Stimulated activated CD8-positive, alpha-beta memory T cell treated with anti-CD3 and anti-CD28 coated beads, Interleukin-12 subunit alpha, Interleukin-12 subunit beta, amount 100 ng/mL, for 4 hours (primary cell): ENCODE results near the gene XRN1.
"Not testable (repeated sequence)": the region's sequence is repeated elsewhere in the genome, so short reads cannot be mapped to it uniquely, and the experiment has no call there.

Experiments used
- DNase-seq: peaks from one replicate; pipeline ENCODE4 v3.0.0-alpha.2; 2020; ENCODE audit warnings: low read depth

Gene XRN1

GRCh38 chr3:142447852-142448823 lies at the start of gene XRN1:
TSS of gene XRN1 (minus strand) at chr3:142448037. CDS start at chr3:142447944, 93 bp downstream.
- DNase-seq: peak; percentile 90

GRCh38 chr3:142495103-142495502 lies 47.3 kb upstream of the XRN1 start:
- no peak for DNase-seq

DNA sequence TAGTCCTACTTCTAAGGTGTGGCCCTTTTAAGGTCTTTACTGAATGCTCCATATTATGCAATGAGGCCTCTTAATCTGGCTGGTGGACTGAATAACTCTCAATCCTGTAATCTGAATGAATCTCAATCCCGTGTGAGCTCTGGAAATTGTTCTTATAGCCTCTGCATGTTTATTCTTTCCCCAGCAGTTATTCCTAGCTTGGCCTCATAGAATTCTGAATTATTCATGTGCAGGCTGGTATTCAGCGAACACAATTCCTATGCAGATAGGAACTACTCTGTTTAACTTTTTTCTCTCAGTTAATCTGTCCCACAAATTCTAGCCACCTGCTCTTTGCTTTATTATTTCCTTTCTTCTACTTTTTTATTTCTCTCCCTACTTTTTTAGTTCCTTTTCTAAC lies 44.3 kb upstream of the XRN1 start:
- no peak for DNase-seq

DNA sequence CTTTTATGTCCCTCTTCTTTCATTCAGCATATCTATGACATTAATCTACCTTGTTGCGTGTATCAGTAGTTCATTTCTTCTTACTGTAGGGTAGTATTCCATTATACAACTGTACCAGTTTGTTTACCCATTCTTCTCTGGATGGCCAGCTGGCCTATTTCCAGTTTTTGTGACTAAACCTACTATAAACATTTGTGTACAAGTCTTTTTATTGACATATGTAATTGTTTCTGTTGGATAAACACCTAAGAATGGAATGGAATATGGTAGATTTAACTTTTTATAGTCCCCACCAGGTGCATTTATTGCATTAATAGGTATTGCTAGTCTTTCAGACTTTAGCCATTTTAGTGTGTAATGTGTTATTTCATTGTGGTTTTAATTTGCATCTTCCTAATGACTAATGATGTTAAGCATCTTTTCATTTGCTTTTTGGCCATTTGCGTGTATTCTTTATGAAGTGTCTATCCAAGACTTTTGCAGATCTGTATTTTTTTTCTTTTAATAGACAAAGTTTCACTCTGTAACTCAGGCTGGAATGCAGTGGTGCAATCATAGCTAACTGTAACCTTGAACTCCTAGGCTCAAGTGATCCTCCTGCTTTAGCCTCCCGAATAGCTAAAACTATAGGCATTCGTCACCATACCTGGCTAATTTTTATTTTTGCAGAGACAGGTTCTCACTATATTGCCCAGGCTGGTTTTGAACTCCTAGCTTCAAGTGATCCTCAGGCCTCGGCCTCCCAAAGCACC lies 41.9 kb upstream of the XRN1 start:
- no peak for DNase-seq

DNA sequence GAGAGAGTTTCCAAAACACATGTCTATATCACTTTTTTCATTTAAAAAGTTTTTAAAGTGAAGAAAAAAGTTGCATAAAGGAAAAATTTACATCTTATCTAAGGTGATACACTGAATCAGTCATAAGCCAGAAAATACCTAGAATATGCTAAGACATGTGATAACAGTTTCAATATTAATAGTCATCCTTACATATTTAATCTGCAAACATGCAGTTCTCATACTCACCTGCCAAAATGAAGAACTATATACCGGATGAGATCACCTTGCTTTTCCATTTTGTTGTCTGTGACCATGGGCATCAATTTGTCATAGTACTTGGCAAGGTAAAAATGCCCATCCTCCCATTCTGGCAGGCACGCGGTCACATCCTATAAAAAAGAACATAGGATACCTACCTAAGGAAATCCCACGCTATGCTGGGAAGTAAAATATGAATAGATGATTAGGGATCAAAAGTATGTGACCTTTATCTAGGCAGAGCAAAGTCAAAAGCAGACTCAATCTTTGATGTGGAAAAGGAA lies 37.1 kb upstream of the XRN1 start:
- DNase-seq: no peak

DNA sequence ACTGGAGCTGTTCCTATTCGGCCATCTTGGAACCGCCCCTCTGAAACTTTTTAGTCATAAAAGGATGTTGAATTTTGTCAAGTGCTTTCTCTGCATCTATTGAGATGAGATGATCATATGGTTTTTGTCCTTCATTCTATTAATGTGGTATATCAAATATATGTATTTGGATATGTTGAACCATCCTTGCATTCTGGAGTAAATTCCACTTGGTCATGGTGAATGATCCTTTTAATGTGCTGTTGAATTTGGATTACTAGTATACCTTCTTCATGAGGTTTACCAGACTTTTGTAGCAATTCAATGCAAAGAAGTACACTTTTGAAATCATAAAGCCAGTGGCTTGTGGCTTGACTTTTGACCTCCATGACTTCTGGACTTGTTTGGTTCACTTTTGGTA lies 33.4 kb upstream of the XRN1 start:
- DNase-seq: no peak

- DNase-seq: no peak
These were observed 23.0 kb upstream of the XRN1 start for GRCh38 chr3:142470826-142471225.

DNA sequence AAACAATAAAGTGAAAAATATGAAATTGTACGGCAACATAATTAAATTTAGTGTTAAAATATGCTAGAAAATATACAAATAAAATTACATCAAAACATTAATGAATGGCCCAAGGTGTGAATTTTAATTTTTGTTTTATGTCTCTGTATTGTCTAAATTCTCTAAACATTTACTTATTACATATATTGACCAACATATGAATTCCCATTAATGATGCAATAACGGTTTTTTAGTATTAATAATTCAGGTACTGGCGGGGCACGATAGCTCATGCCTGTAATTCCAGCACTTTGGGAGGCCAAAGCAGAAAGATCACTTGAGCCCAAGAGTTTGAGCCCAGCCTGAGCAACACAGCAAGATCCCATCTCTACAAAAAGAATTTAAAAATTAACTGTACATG lies 20.6 kb upstream of the XRN1 start:
- no peak for DNase-seq

GRCh38 chr3:142467768-142468167 lies 19.9 kb upstream of the XRN1 start:
- no peak for DNase-seq

DNA sequence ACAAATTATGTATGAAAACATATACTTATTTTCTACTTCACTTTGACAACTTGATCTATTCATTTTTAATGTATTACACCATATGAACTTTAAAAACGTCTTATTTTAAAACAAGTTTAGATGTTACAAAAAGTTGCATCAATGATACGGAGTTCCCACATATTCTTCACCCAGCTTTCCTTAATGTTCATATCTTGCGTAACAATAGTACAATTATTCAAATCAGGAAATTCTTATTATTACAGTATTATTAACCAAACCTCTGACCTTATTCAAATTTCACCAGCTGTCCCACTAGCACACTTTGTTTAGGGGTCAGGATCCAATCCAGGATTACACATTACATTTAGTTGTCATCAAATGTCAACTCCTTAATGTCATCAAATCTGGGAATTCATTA lies 12.9 kb upstream of the XRN1 start:
- no peak for DNase-seq

DNA sequence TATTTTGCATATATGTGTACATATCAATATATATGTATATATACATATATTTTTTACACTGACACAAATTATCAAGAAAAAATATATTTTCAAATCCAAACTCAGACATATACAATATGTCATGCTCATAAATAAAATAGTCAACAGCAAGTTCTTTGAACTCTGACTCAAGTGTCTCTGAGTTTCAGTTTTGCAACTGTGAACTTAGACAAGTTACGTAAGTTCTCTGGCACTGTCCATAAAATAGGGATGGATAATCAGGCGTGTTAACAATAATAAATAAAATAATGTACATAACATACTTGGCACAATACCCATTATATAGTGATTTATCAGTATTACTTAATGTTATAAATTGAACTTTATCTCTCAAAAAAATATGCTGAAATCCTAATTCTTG lies 12.1 kb upstream of the XRN1 start:
- no peak for DNase-seq

GRCh38 chr3:142459096-142459495 lies 11.3 kb upstream of the XRN1 start:
- DNase-seq: no peak

DNA sequence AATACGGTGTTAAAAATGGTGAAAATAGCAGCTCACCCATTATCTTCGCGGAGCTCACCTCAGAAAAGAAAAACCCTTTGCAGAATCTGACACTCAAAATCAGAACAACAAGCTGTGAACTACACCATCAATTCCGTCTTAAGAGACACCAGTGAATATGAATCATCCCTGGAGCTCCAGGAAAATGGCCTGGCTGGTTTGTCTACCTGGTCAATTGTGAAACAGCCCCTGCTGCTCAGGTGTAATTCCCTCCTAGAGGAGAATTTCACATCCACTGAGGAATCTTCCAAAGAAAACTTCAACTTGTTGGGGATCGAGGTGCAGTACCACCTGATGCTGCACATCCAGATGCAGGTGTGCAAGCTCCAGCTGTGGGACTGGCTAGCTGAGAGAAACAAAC lies 3.0 kb upstream of the XRN1 start:
- no peak for DNase-seq

- no peak for DNase-seq
These were observed 2.4 kb upstream of the XRN1 start for GRCh38 chr3:142450189-142450588.

DNA sequence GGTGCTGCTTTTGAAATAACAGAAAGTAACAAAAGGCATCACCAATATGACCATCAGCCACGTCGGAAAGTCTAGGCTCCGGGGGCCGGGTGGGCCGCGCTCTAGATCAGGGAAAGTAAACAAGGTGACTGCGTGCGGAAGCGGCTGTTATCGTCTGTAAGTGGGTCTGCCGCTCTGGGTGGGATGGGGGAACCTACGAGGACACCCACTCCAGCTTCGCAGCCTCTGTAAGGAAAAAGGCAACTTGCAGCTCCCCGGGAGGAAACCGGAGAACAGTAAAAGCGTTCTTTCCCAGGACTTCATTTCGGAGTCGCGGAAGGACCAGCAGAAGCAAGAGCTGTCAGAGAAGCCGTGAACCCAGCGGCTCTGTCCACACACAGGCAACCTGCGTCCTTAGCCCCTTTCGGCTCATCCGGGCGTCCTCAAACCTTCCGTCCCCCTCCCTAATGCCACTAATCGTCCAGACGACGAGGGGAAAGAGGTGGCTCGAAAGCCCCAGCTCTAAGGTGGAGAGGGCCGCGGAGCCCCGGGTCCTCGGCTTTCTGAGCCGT lies 461 bp downstream of the XRN1 start:
- DNase-seq: peak; percentile 24

DNA sequence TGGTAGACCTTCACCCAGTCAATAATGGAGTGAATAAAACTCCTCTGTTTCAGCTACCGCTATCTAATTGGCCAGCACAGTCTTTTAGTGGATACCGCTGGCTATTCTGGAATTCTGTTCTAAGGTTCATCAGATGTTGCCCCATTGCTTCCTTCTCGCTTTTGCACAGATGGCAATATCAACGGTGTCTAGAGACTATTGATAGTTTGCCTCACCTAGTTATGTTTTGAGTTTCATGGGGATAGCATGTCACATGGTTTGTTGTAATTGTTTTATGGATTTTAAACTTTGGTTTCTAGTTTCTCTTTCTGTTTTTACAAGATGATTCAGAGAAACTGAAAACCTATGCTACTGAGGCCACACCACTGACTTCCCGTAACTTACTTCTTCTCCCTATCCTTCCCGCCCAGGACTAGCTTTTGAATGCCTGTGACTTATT lies 2.0 kb downstream of the XRN1 start:
- DNase-seq: no peak

GRCh38 chr3:142444343-142444742 lies 3.5 kb downstream of the XRN1 start:
- no peak for DNase-seq

DNA sequence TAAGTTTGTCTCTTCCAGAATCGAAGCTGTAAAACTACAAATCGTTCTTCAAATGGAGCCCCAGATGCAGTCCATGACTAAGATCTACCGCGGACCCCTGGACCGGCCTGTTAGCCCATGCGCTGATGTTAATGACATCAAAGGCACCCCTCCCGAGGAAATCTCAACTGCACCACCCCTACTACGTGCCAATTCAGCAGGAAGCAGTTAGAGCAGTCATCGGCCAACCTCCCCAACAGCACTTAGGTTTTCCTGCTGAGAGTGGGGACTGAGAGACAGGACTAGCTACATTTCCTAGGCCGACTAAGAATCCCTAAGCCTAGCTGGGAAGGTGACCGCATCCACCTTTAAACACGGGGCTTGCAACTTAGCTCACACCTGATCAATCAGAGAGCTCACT lies 4.8 kb downstream of the XRN1 start:
- DNase-seq: not testable (repeated sequence)

DNA sequence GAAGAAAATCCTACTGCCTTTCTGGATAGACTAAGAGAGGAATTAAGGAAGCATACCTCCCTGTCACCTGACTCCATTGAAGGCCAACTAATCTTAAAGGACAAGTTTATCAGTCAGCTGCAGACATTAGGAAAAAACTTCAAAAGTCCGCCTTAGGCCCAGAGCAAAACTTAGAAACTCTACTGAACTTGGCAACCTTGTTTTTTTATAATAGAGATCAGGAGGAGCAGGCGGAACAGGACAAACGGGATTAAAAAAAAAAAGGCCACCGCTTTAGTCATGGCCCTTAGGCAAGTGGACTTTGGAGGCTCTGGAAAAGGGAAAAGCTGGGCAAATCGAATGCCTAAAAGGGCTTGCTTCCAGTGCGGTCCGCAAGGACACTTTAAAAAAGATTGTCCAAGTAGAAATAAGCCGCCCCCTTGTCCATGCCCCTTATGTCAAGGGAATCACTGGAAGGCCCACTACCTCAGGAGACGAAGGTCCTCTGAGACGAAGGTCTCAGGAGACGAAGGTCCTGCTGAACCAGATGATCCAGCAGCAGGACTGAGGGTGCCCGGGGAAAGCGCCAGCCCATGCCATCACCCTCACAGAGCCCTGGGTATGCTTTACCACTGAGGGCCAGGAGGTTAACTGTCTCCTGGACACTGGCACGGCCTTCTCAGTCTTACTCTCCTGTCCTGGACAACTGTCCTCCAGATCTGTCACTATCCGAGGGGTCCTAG lies 8.2 kb downstream of the XRN1 start:
- DNase-seq: not testable (repeated sequence)

DNA sequence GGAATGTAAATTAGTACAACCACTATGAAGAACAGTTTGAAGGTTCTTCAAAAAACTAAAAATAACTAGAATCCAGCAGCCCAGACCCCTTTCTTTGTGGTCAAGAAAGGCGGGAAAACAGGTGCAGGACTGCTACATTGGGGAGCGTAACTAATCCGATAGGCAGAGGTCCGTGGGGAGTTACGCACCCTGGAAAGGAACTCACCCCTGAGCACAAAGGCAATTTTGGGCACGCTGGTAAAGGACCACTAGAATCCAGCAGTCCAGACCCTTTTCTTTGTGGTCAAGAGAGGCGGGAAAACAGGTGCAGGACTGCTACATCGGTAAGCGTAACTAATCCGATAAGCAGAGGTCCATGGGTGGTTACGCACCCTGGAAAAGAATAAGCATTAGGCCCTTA lies 9.7 kb downstream of the XRN1 start:
- not testable (repeated sequence) for DNase-seq

DNA sequence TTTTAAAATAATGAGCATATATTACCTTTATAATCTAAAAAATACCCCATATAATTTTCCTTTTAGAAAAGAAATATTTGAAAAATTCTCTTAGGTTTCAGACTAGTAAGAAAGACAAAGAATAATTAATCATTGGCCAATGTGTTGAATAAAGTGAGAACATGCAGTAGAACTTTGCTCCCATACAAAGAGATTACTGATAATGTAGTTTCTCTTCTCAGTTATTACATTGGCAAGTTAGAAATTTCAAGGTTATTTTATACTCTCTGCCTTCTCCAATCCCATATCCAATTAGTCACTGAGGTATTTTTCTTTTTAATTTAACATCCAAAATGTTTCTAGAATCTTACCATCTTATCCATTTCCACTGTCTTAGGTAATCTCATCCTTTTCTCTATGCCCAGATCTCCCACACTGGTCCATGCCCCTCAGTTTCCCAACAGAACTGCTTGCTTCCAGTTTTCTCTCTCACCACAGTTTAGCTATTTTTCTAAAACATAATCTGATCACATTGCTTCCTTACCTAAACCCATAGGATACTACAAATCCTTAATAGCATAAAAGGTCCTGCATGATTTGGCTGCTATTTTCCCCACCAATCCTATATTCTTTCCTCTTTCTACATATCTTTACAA lies 10.8 kb downstream of the XRN1 start:
- DNase-seq: no peak
